K562 (cell line): ENCODE results near the gene SLC35E3.

Source experiments
- ADNP ChIP-seq: fragments of 200-800 bp; sonication (Bioruptor generic); IDR thresholded peaks from 2 replicates; pipeline ENCODE4 v1.6.1; 2016; ENCODE audit warnings: missing genetic modification characterization, missing compliant biosample characterization
- CTCF ChIP-seq, 3 experiments: IDR thresholded peaks in 2 of 3; conservative IDR thresholded peaks in 1 of 3; 2 replicates each; pipeline ENCODE4 v1.5.1; 2011 to 2012; ENCODE audit warnings: low read length in 3 of 3, mild to moderate bottlenecking in 3 of 3, control low read depth in 2 of 3, improper control_type of control experiment in 1 of 3, inconsistent platforms in 1 of 3, low read depth in 1 of 3, mixed read lengths in 1 of 3, moderate library complexity in 1 of 3; ENCODE audit not compliant: insufficient read depth in 2 of 3
- MAFF ChIP-seq: IDR thresholded peaks from 2 replicates; pipeline ENCODE4 v1.6.1; 2012; ENCODE audit warnings: low read length, improper control_type of control experiment
- POLR2A ChIP-seq: fragments of 450-650 bp; conservative IDR thresholded peaks from 2 replicates; pipeline ENCODE4 v1.6.1; 2016
- STAT5B ChIP-seq: fragments of 250-450 bp; sonication (Bioruptor Pico); IDR thresholded peaks from 2 replicates; pipeline ENCODE4 v1.8.0; 2021; ENCODE audit warnings: mild to moderate bottlenecking, inconsistent platforms
- ZNF274 ChIP-seq: IDR thresholded peaks from 2 replicates; pipeline ENCODE4 v1.6.1; 2011; ENCODE audit warnings: low read depth, mild to moderate bottlenecking, low read length, moderate library complexity, borderline replicate concordance
- ZSCAN32 ChIP-seq: fragments of 450-650 bp; formaldehyde crosslinking; IDR thresholded peaks from 2 replicates; pipeline ENCODE4 v1.4.0; 2020; ENCODE audit warnings: mild to moderate bottlenecking, moderate library complexity

GRCh38 chr12:68785358-68785757 is 39.4 kb downstream of the SLC35E3 start:
- TF ChIP-seq CTCF (IDR thresholded peaks at IDR 0.05 in 2 of 3, conservative IDR thresholded peaks at IDR 0.05 in 1 of 3; ENCODE audit: insufficient read depth in 2 of 3, low read depth in 1 of 3, low read length in 3 of 3): no peak
- no peak for TF ChIP-seq ADNP (tag)
- no peak for TF ChIP-seq ZNF274
- TF ChIP-seq ZSCAN32 (CRISPR knock-in tag): no peak
- no peak for TF ChIP-seq STAT5B (CRISPR knock-in tag)
- TF ChIP-seq MAFF: no peak
- TF ChIP-seq POLR2A: no peak
